A549 (cell line): Measurements from ENCODE around the gene TKTL1. TPM values are rescaled to one million over a fixed set of nuclear protein-coding genes. Genes with fewer than 3 reads are reported as not detected.
"Not testable (repeated sequence)": the region's sequence is repeated elsewhere in the genome, so short reads cannot be mapped to it uniquely, and the experiment has no call there.

Experiments used
- ATAC-seq, 2 experiments: fragments of 200-7000 bp in 1 of 2; fragments of >200 bp in 1 of 2; cut with Nextera tagmentation in 1 of 2; cut with Tn5 transposase in 1 of 2; 3 replicates each; pipeline versions ENCODE4 v1.8.0 to v1.9.1; 2018 to 2020; ENCODE audit warnings: mild to moderate bottlenecking in 1 of 2, moderate library complexity in 1 of 2
- CTCF ChIA-PET: fragments of 300-600 bp; sonication (Branson Sonifier 250); formaldehyde crosslinking; extraction: SDS; loops from one replicate; lab custom pipeline; 2021; ENCODE audit warnings: antibody characterized with exemption, inconsistent platforms; lab: Yijun Ruan, JAX
- POLR2A ChIA-PET: fragments of 350-600 bp; formaldehyde crosslinking; extraction: SDS; loops from one replicate; lab custom pipeline; 2021; ENCODE audit warnings: antibody characterized with exemption, inconsistent platforms; lab: Yijun Ruan, JAX
- DNase-seq, 2 experiments: peaks; one replicate each; pipeline versions ENCODE4 v3.0.0 to v3.0.0-alpha.2; 2011 to 2016; ENCODE audit warnings: low read depth in 1 of 2, low spot score in 1 of 2
- FAIRE-seq: peaks from 2 replicates; lab custom pipeline; 2011; peaks lifted over from hg19 to GRCh38; lab: Jason Lieb, UNC
- H3K27ac ChIP-seq, 2 experiments: fragments of >200 bp; sonication (Bioruptor Twin); formaldehyde crosslinking; 3 replicates each; pipeline ENCODE4 v1.5.1; 2016 to 2017
- H3K4me1 ChIP-seq: fragments of >200 bp; sonication (Bioruptor Twin); formaldehyde crosslinking; 3 replicates; pipeline ENCODE4 v1.6.1; 2016
- H3K4me2 ChIP-seq: fragments of >200 bp; sonication (Bioruptor Twin); formaldehyde crosslinking; 3 replicates; pipeline ENCODE4 v1.6.1; 2016
- H3K4me3 ChIP-seq: fragments of >200 bp; sonication (Bioruptor Twin); formaldehyde crosslinking; 3 replicates; pipeline ENCODE4 v1.5.1; 2016
- H3K9me3 ChIP-seq: fragments of >200 bp; sonication (Bioruptor Twin); formaldehyde crosslinking; 3 replicates; pipeline ENCODE4 v1.6.1; 2016
- ATOH8 ChIP-seq: fragments of 250-450 bp; sonication (Bioruptor Pico); IDR thresholded peaks from 2 replicates; pipeline ENCODE4 v1.5.0; 2020; ENCODE audit warnings: low read depth, mild to moderate bottlenecking, moderate library complexity
- CEBPB ChIP-seq, 2 experiments: fragments of >200 bp in 1 of 2; sonication (Bioruptor Twin) in 1 of 2; formaldehyde crosslinking in 1 of 2; IDR thresholded peaks; 2 replicates each; pipeline ENCODE4 v1.6.1; 2012 to 2016
- EHF ChIP-seq: fragments of 250-450 bp; sonication (Bioruptor Pico); IDR thresholded peaks from 2 replicates; pipeline ENCODE4 v1.5.0; 2020; ENCODE audit warnings: mild to moderate bottlenecking
- ESRRA ChIP-seq: fragments of 150-350 bp; IDR thresholded peaks from 2 replicates; pipeline ENCODE4 v1.6.1; 2014; ENCODE audit warnings: mild to moderate bottlenecking, low read length, borderline replicate concordance
- FOSL2 ChIP-seq, 2 experiments: fragments of 450-650 bp in 1 of 2; fragments of >200 bp in 1 of 2; sonication (Bioruptor Twin) in 1 of 2; formaldehyde crosslinking; IDR thresholded peaks; 2 replicates each; pipeline versions ENCODE4 v1.5.0 to v1.6.1; 2016 to 2020; ENCODE audit warnings: mild to moderate bottlenecking in 1 of 2, moderate library complexity in 1 of 2
- FOXS1 ChIP-seq: fragments of 250-450 bp; sonication (Bioruptor Pico); IDR thresholded peaks from 2 replicates; pipeline ENCODE4 v1.5.0; 2020; ENCODE audit warnings: mild to moderate bottlenecking, moderate library complexity
- HDAC2 ChIP-seq: fragments of 200-600 bp; sonication (generic); IDR thresholded peaks from 2 replicates; pipeline ENCODE4 v1.6.1; 2016
- HEYL ChIP-seq: fragments of 250-450 bp; sonication (Bioruptor Pico); IDR thresholded peaks from 2 replicates; pipeline ENCODE4 v1.8.0; 2021; ENCODE audit warnings: mild to moderate bottlenecking, moderate library complexity
- HMGXB4 ChIP-seq: fragments of 250-450 bp; sonication (Bioruptor Pico); IDR thresholded peaks from 2 replicates; pipeline ENCODE4 v1.5.0; 2021; ENCODE audit warnings: mild to moderate bottlenecking, moderate library complexity, borderline replicate concordance
- JUNB ChIP-seq: fragments of >200 bp; sonication (Bioruptor Twin); formaldehyde crosslinking; IDR thresholded peaks from 2 replicates; pipeline ENCODE4 v1.6.1; 2016
- MAZ ChIP-seq: fragments of 150-350 bp; IDR thresholded peaks from 2 replicates; pipeline ENCODE4 v1.6.1; 2014; ENCODE audit warnings: antibody characterized with exemption, low read depth, low read length, borderline replicate concordance
- MYC ChIP-seq: IDR thresholded peaks from 2 replicates; pipeline ENCODE4 v1.6.1; 2012; ENCODE audit warnings: mild to moderate bottlenecking, inconsistent platforms, low read length, improper control_type of control experiment, borderline replicate concordance
- NFE2L2 ChIP-seq: fragments of 150-350 bp; conservative IDR thresholded peaks from 2 replicates; pipeline ENCODE4 v1.6.1; 2014; ENCODE audit warnings: low read length
- NPAS2 ChIP-seq: fragments of 250-450 bp; sonication (Bioruptor Pico); IDR thresholded peaks from 2 replicates; pipeline ENCODE4 v1.8.0; 2022; ENCODE audit warnings: mild to moderate bottlenecking, moderate library complexity, borderline replicate concordance
- NR3C1 ChIP-seq: fragments of >200 bp; sonication (Bioruptor Twin); formaldehyde crosslinking; IDR thresholded peaks from 3 replicates; pipeline ENCODE4 v1.6.1; 2017
- POLR2A ChIP-seq: IDR thresholded peaks from 2 replicates; pipeline ENCODE4 v1.6.1; 2012; ENCODE audit warnings: mild to moderate bottlenecking, low read length
- RARB ChIP-seq: fragments of 250-450 bp; sonication (Bioruptor Pico); IDR thresholded peaks from 2 replicates; pipeline ENCODE4 v1.8.0; 2021; ENCODE audit warnings: mild to moderate bottlenecking, moderate library complexity
- RCOR1 ChIP-seq: fragments of 150-350 bp; IDR thresholded peaks from 2 replicates; pipeline ENCODE4 v1.6.1; 2014; ENCODE audit warnings: antibody characterized with exemption, low read length, low read depth
- RNF2 ChIP-seq: fragments of 200-600 bp; sonication (generic); IDR thresholded peaks from 2 replicates; pipeline ENCODE4 v1.6.1; 2016; ENCODE audit warnings: low read depth, mild to moderate bottlenecking, antibody characterized with exemption, moderate library complexity, borderline replicate concordance
- SMC3 ChIP-seq: fragments of >200 bp; sonication (Bioruptor Twin); formaldehyde crosslinking; IDR thresholded peaks from 3 replicates; pipeline ENCODE4 v1.6.1; 2018; ENCODE audit warnings: inconsistent platforms
- SREBF2 ChIP-seq: fragments of 450-650 bp; IDR thresholded peaks from 2 replicates; pipeline ENCODE4 v1.6.1; 2014; ENCODE audit warnings: mild to moderate bottlenecking, moderate library complexity
- TFCP2L1 ChIP-seq: fragments of 250-450 bp; sonication (Bioruptor Pico); IDR thresholded peaks from 2 replicates; pipeline ENCODE4 v1.5.0; 2021; ENCODE audit warnings: mild to moderate bottlenecking
- TP53 ChIP-seq: fragments of 250-450 bp; sonication (Bioruptor Pico); IDR thresholded peaks from 2 replicates; pipeline ENCODE4 v1.5.0; 2021; ENCODE audit warnings: mild to moderate bottlenecking, moderate library complexity
- ZFP36 ChIP-seq: fragments of 450-650 bp; IDR thresholded peaks from 2 replicates; pipeline ENCODE4 v1.6.1; 2014; ENCODE audit warnings: borderline replicate concordance; ENCODE audit not compliant: partially characterized antibody
- ZSCAN20 ChIP-seq: fragments of 250-450 bp; sonication (Bioruptor Pico); IDR thresholded peaks from 2 replicates; pipeline ENCODE4 v1.8.0; 2022; ENCODE audit warnings: mild to moderate bottlenecking, moderate library complexity
- WGBS: methylation state at CpG from one replicate; pipeline ENCODE4 v1.1.6; 2017; ENCODE audit errors: missing lambda C conversion rate; 5-methylcytosine and 5-hydroxymethylcytosine counted together
- polyA plus RNA-seq, 4 experiments: library from polyadenylated mRNA; depleted of rRNA in 3 of 4; stranded (reverse); fragments of >200 nt; fragmentation: RNase III in 1 of 4; extraction: RNeasy Plus Mini Kit Qiagen cat#74134 plus additional on column Dnase treatment in 1 of 4; gene quantifications; 2 replicates in 3 of 4; 3 replicates in 1 of 4; pipeline ENCODE4 v1.2.3, GENCODE V29; 2011 to 2017

Gene TKTL1
- polyA plus RNA-seq, 2 of the 4 experiments (the other 2 are of a cell fraction): 0.14 TPM; not detected in 1

GRCh38 chrX:154332561-154332960 lies 37.0 kb downstream of the TKTL1 start:
- no peak for DNase-seq
- CTCF ChIA-PET: interaction anchor here (0.9 to 1.6 kb wide), 2 partner anchors 13 to 15 kb away, joined by 3 to 5 read pairs; no protein-coding TSS in a partner anchor
- no peak overlapping the region for H3K4me2 ChIP-seq
- no peak for ATAC-seq
- POLR2A ChIA-PET: no interaction called here
- H3K27ac ChIP-seq: no peak overlapping the region
- H3K4me3 ChIP-seq: no peak overlapping the region
- FAIRE-seq: no peak
- 81% methylated on average over 22 of the region's 29 CpGs for WGBS
- no peak for TF ChIP-seq EHF (CRISPR knock-in tag)
- TF ChIP-seq RARB: no peak
- no peak for TF ChIP-seq SREBF2
- TF ChIP-seq NFE2L2: no peak
- no peak for TF ChIP-seq HDAC2
- TF ChIP-seq TP53 (CRISPR knock-in tag): no peak
- no peak for TF ChIP-seq NR3C1
- TF ChIP-seq RCOR1: no peak
- TF ChIP-seq ESRRA: no peak
- TF ChIP-seq RNF2: no peak
- H3K4me1 ChIP-seq: no peaks in the 10 kb centered on the region
- no peaks in the 10 kb centered on the region for H3K9me3 ChIP-seq

GRCh38 chrX:154333116-154333515 lies 37.5 kb downstream of the TKTL1 start:
- no peak for TF ChIP-seq ATOH8
- no peak for TF ChIP-seq RCOR1
- no peak for TF ChIP-seq POLR2A
- TF ChIP-seq TP53 (CRISPR knock-in tag): no peak
- TF ChIP-seq ESRRA: no peak
- TF ChIP-seq SMC3: no peak
- TF ChIP-seq MAZ: no peak
- TF ChIP-seq HEYL: no peak
- no peak for TF ChIP-seq NPAS2
- no peak overlapping the region for H3K4me2 ChIP-seq
- FAIRE-seq (no peak), DNase-seq (no peak), ATAC-seq (no peak)
- POLR2A ChIA-PET: no interaction called here
- no peaks in the 10 kb centered on the region for H3K9me3 ChIP-seq
- no peak overlapping the region for H3K27ac ChIP-seq
- no peak overlapping the region for H3K4me3 ChIP-seq
- H3K4me1 ChIP-seq: no peaks in the 10 kb centered on the region
- CTCF ChIA-PET: interaction anchor here (0.9 to 1.6 kb wide), 2 partner anchors 14 to 16 kb away, joined by 3 to 5 read pairs; no protein-coding TSS in a partner anchor
- 79% methylated on average over 6 of the region's 9 CpGs for WGBS

GRCh38 chrX:154333837-154334271 lies 38.3 kb downstream of the TKTL1 start:
- DNase-seq: no peak
- TF ChIP-seq FOXS1 (CRISPR knock-in tag): no peak
- TF ChIP-seq ZSCAN20: no peak
- TF ChIP-seq TFCP2L1 (CRISPR knock-in tag): no peak
- Histone ChIP-seq H3K4me3 (no peak overlapping the region), H3K4me1 (no peaks in the 10 kb centered on the region), H3K9me3 (no peaks in the 10 kb centered on the region), H3K27ac (no peak overlapping the region), H3K4me2 (no peak overlapping the region)
- WGBS: 65% methylated on average over 6 of the region's 6 CpGs
- POLR2A ChIA-PET: no interaction called here
- no peak for FAIRE-seq
- ATAC-seq: no peak
- CTCF ChIA-PET: interaction anchor here (1.4 to 1.7 kb wide), 2 partner anchors 17 to 40 kb away, joined by 3 to 5 read pairs; no protein-coding TSS in a partner anchor

GRCh38 chrX:154334496-154334895 lies 38.9 kb downstream of the TKTL1 start:
- TF ChIP-seq HMGXB4 (CRISPR knock-in tag) (no peak), CEBPB (IDR thresholded peaks at IDR 0.05) (no peak), ZFP36 (no peak), MYC (no peak), EHF (CRISPR knock-in tag) (no peak), JUNB (no peak), ESRRA (no peak), FOSL2 (IDR thresholded peaks at IDR 0.05) (no peak), FOSL2 (CRISPR knock-in tag; IDR thresholded peaks at IDR 0.05) (no peak)
- Histone ChIP-seq H3K4me3 (no peak overlapping the region), H3K27ac (no peak overlapping the region), H3K4me2 (no peak overlapping the region), H3K9me3 (no peaks in the 10 kb centered on the region), H3K4me1 (no peaks in the 10 kb centered on the region)
- FAIRE-seq: no peak
- POLR2A ChIA-PET: no interaction called here
- 88% methylated on average over 10 of the region's 10 CpGs for WGBS
- ATAC-seq: no peak
- CTCF ChIA-PET: interaction anchor here (1.4 to 1.7 kb wide), 2 partner anchors 17 to 39 kb away, joined by 3 to 5 read pairs; no protein-coding TSS in a partner anchor
- no peak for DNase-seq

- peak overlapping the region in 1 of 2 experiments; percentile 69; a peak in 1 of 6 replicates for H3K27ac ChIP-seq
- H3K9me3 ChIP-seq, H3K4me3 ChIP-seq, H3K4me1 ChIP-seq, CTCF ChIA-PET, H3K4me2 ChIP-seq, POLR2A ChIA-PET, DNase-seq: not testable (repeated sequence)
- FAIRE-seq (peak; percentile 100), ATAC-seq (peak; percentile 56 to 76)
- WGBS: no CpG with 5 or more reads among the region's 115 CpGs
Observed at GRCh38 chrX:154341399-154342298, 46.1 kb downstream of the TKTL1 start.
